PC-3 (cell line): ENCODE measurements around the gene RIMBP2.

Source experiments
- CTCF ChIP-seq: fragments of 300-600 bp; sonication (generic); conservative IDR thresholded peaks from 2 replicates; pipeline ENCODE4 v1.5.1; 2017; ENCODE audit warnings: antibody characterized with exemption, low read depth, mild to moderate bottlenecking, low read length
- EZH2 ChIP-seq: fragments of 300-600 bp; sonication (generic); IDR thresholded peaks from one replicate; pipeline ENCODE4 v1.6.1; 2017; ENCODE audit warnings: antibody characterized with exemption, mild to moderate bottlenecking, low read length; ENCODE audit not compliant: unreplicated experiment
- EZH2phosphoT487 ChIP-seq: fragments of 300-600 bp; sonication (generic); IDR thresholded peaks from 2 replicates; pipeline ENCODE4 v1.6.1; 2018; ENCODE audit warnings: mild to moderate bottlenecking, antibody characterized with exemption, low read length, borderline replicate concordance

- TF ChIP-seq CTCF (no peak), EZH2 (no peak), EZH2phosphoT487 (no peak)
Measured at GRCh38 chr12:130498589-130499385, 217.3 kb downstream of the RIMBP2 start.
